Upper lobe of left lung (tissue), 6 donors: ENCODE data around the gene BMAL1. TPM values are rescaled to one million over a fixed set of nuclear protein-coding genes. Genes with fewer than 3 reads are reported as not detected.

Experiments used
- ATAC-seq, 2 donors: fragments of 200-7000 bp; cut with Tn5 transposase; one replicate each; pipeline ENCODE4 v1.9.1; 2022; ENCODE audit warnings: mild to moderate bottlenecking in 2 of 2, moderate library complexity in 2 of 2; ENCODE audit not compliant: low FRiP score in 2 of 2
- DNase-seq, 2 donors: peaks; one replicate each; pipeline ENCODE4 v3.0.0-alpha.2; 2019 to 2020
- H3K27ac ChIP-seq, 4 donors: fragments of 200-600 bp; sonication (generic); one replicate each; pipeline ENCODE4 v1.5.1; 2016 to 2019
- H3K27me3 ChIP-seq, 4 donors: fragments of 200-600 bp; sonication (generic); one replicate each; pipeline ENCODE4 v1.5.1; 2017 to 2019
- H3K36me3 ChIP-seq, 4 donors: fragments of 200-600 bp; sonication (generic); one replicate each; pipeline ENCODE4 v1.5.1; 2016 to 2019
- H3K4me1 ChIP-seq, 4 donors: fragments of 200-600 bp; sonication (generic); one replicate each; pipeline ENCODE4 v1.5.1; 2018 to 2019
- H3K4me3 ChIP-seq, 4 donors: fragments of 200-600 bp; sonication (generic); one replicate each; pipeline ENCODE4 v1.5.1; 2017 to 2019; ENCODE audit warnings: mild to moderate bottlenecking in 2 of 4, moderate library complexity in 1 of 4
- H3K9me3 ChIP-seq, 4 donors: fragments of 200-600 bp; sonication (generic); one replicate each; pipeline ENCODE4 v1.5.1; 2018 to 2019
- EP300 ChIP-seq, 4 donors: sonication (generic); formaldehyde crosslinking; IDR thresholded peaks; one replicate each; pipeline ENCODE4 v1.5.1; 2017; ENCODE audit warnings: antibody characterized with exemption in 4 of 4, control low read depth in 2 of 4
- POLR2A ChIP-seq, 4 donors: fragments of 450-650 bp; IDR thresholded peaks; one replicate each; pipeline ENCODE4 v1.5.1; 2016 to 2017; ENCODE audit warnings: antibody characterized with exemption in 4 of 4, mild to moderate bottlenecking in 2 of 4
- POLR2AphosphoS5 ChIP-seq, 2 donors: sonication (generic); formaldehyde crosslinking; IDR thresholded peaks; one replicate each; pipeline ENCODE4 v1.5.1; 2017; ENCODE audit warnings: antibody characterized with exemption in 2 of 2
- WGBS, 2 donors: methylation state at CpG; one replicate each; pipeline ENCODE4 v1.1.5; 2017 to 2018; 5-methylcytosine and 5-hydroxymethylcytosine counted together
- total RNA-seq, 6 donors: library from RNA; depleted of rRNA in 4 of 6; stranded (reverse); fragments of >200 nt in 4 of 6; gene quantifications; one replicate each; pipeline versions ENCODE4 v1.1.0 to v1.2.1, GENCODE V29; 2016 to 2021
- TF ChIP-seq, protein P1 (sequence below), 6 experiments: fragments of 450-650 bp in 4 of 6; fragments of 200-600 bp in 2 of 6; sonication (generic) in 2 of 6; IDR thresholded peaks; one replicate each; pipeline ENCODE4 v1.5.1; 2016 to 2019; ENCODE audit warnings: antibody characterized with exemption in 6 of 6
- donor health status: DM: no; HTN: no; CAD: no; lungs with moderate emphysema.
- donor health status: DM: no; HTN: yes; CAD: no; lungs with severe emphysema.

Gene BMAL1
- total RNA-seq, 6 donors from 2014 or later, result 16.1 to 57.6 (median 35.7) TPM

DNA sequence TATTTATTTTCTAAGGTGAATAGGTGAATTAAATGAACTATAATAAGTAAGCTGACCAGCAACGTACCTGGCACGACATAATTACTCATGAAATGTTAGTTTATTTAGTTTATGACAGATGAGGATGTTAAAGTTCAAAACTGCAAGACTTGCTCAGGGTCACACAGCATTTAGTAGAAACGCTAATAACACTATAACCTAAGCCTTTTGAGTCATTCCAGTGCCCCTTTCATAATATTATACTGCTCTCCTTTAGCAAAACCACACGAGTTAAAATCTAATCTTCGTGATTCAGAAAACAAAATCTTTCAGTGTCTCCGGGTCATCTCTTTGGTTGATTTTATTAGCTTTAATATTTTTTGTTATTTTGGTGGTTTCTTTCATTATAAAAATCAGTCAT is 145.8 kb downstream of the BMAL1 start:
- WGBS, 2 donors, result 81 to 84% methylated on average over 6 of the region's 6 CpGs

DNA sequence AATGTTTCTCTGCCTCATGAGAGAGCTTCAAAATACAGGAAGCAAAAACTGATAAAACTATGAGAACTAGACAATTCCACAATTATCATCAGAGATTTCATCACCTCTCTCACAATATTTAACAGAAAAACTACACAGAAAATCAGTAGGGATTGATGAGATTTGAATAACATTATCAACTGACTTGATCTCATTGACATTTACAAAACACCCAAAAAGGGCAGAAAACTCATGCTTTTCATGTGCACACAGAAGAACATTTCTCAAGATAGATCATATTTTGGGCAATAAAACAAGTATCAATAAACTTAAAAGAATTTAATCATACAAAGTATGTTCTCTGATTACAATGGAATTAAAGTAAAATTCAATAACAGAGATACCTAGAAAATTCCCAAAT is 149.8 kb downstream of the BMAL1 start:
- peaks cover 0 to 3% (median 0%) of the 10 kb centered on the region in 4 donors for H3K4me1 ChIP-seq
- H3K9me3 ChIP-seq, result peaks cover 0 to 7% (median 5%) of the 10 kb centered on the region in 4 donors
- H3K4me3 ChIP-seq, result no peak overlapping the region
- H3K27ac ChIP-seq, result no peak overlapping the region
- no peaks in the 10 kb centered on the region for H3K27me3 ChIP-seq
- H3K36me3 ChIP-seq, result no peaks in the 10 kb centered on the region
- ATAC-seq (no peak), DNase-seq (no peak)
- TF ChIP-seq, protein P1, sequence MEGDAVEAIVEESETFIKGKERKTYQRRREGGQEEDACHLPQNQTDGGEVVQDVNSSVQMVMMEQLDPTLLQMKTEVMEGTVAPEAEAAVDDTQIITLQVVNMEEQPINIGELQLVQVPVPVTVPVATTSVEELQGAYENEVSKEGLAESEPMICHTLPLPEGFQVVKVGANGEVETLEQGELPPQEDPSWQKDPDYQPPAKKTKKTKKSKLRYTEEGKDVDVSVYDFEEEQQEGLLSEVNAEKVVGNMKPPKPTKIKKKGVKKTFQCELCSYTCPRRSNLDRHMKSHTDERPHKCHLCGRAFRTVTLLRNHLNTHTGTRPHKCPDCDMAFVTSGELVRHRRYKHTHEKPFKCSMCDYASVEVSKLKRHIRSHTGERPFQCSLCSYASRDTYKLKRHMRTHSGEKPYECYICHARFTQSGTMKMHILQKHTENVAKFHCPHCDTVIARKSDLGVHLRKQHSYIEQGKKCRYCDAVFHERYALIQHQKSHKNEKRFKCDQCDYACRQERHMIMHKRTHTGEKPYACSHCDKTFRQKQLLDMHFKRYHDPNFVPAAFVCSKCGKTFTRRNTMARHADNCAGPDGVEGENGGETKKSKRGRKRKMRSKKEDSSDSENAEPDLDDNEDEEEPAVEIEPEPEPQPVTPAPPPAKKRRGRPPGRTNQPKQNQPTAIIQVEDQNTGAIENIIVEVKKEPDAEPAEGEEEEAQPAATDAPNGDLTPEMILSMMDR (IDR thresholded peaks at IDR 0.05), result no peak
- TF ChIP-seq POLR2A (IDR thresholded peaks at IDR 0.05), result no peak
- TF ChIP-seq POLR2AphosphoS5 (IDR thresholded peaks at IDR 0.05), result no peak
- TF ChIP-seq EP300 (IDR thresholded peaks at IDR 0.05), result no peak

More for the DNA sequence above, 145.8 kb downstream of the BMAL1 start:
- TF ChIP-seq EP300 (IDR thresholded peaks at IDR 0.05) (no peak), POLR2AphosphoS5 (IDR thresholded peaks at IDR 0.05) (no peak), POLR2A (IDR thresholded peaks at IDR 0.05) (no peak)
- TF ChIP-seq, protein P1 (IDR thresholded peaks at IDR 0.05), result no peak
- Histone ChIP-seq H3K27ac (no peak overlapping the region), H3K4me3 (no peak overlapping the region), H3K27me3 (no peaks in the 10 kb centered on the region), H3K4me1 (peaks cover 0 to 3% (median 0%) of the 10 kb centered on the region in 4 donors), H3K9me3 (peaks cover 0 to 7% (median 5%) of the 10 kb centered on the region in 4 donors), H3K36me3 (peaks cover 0 to 6% (median 2%) of the 10 kb centered on the region in 4 donors)
- DNase-seq (no peak), ATAC-seq (no peak)

DNA sequence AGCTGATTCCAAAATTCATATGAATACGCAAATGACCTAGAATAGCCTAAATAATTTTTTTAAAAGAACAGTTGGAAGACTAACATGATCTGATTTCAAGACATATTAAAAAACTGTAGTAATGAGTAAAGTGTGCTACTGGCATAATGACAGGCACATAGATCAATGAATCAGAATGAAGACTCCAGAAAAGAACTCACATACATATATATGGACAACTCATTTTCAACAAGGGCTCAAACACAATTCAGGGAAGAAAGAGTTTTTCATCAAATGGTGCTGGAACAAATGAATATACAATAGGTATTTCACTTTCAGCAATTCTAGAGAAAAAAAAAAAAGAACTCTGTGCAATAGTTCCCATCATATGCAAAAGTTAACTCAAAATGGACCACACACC is 151.7 kb downstream of the BMAL1 start:
- H3K36me3 ChIP-seq, result no peaks in the 10 kb centered on the region
- H3K4me3 ChIP-seq, result no peak overlapping the region
- WGBS, 2 donors, result 39 to 100% methylated on average over 1 of the region's 1 CpG
- ATAC-seq (no peak), DNase-seq (no peak)
- H3K9me3 ChIP-seq, result peaks cover 0 to 7% (median 5%) of the 10 kb centered on the region in 4 donors
- no peak overlapping the region for H3K27ac ChIP-seq
- peaks cover 0 to 3% (median 0%) of the 10 kb centered on the region in 4 donors for H3K4me1 ChIP-seq
- H3K27me3 ChIP-seq, result no peaks in the 10 kb centered on the region
- TF ChIP-seq POLR2AphosphoS5 (IDR thresholded peaks at IDR 0.05) (no peak), EP300 (IDR thresholded peaks at IDR 0.05) (no peak)
- TF ChIP-seq, protein P1 (IDR thresholded peaks at IDR 0.05), result no peak

DNA sequence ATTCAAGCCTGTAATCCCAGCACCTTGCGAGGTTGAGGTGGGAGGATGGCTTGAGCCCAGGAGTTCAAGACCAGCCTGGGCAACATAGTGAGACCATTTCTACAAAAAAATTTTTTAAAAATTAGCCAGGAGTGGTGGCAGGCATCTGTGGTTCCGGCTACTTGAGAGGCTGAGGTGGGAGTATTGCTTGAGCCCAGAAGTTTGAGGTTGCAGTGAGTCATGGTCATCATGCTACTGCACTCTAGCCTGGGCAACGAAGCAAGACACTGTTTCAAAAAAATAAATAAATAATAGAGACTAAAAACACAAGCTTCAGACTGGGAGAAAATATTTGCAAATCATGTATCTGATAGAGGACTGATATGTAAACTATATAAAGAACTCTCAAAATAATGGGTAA is 152.2 kb downstream of the BMAL1 start:
- Histone ChIP-seq H3K27me3 (no peaks in the 10 kb centered on the region), H3K9me3 (peaks cover 0 to 7% (median 5%) of the 10 kb centered on the region in 4 donors), H3K4me3 (no peak overlapping the region), H3K36me3 (no peaks in the 10 kb centered on the region), H3K4me1 (peaks cover 0 to 3% (median 0%) of the 10 kb centered on the region in 4 donors), H3K27ac (no peak overlapping the region)
- 95 to 97% methylated on average over 3 of the region's 3 CpGs for WGBS, 2 donors
- TF ChIP-seq, protein P1 (IDR thresholded peaks at IDR 0.05), result no peak
- TF ChIP-seq EP300 (IDR thresholded peaks at IDR 0.05), result no peak
- no peak for TF ChIP-seq POLR2AphosphoS5 (IDR thresholded peaks at IDR 0.05)
- TF ChIP-seq POLR2A (IDR thresholded peaks at IDR 0.05), result no peak
- DNase-seq (no peak), ATAC-seq (no peak)

- Histone ChIP-seq H3K4me1 (no peaks in the 10 kb centered on the region), H3K27me3 (no peaks in the 10 kb centered on the region), H3K36me3 (no peaks in the 10 kb centered on the region), H3K9me3 (peaks cover 0 to under 1% (median 0%) of the 10 kb centered on the region in 4 donors), H3K4me3 (no peak overlapping the region), H3K27ac (no peak overlapping the region)
- 94 to 96% methylated on average over 2 of the region's 2 CpGs for WGBS, 2 donors
- no peak for ATAC-seq
- DNase-seq, result no peak
- no peak for TF ChIP-seq EP300 (IDR thresholded peaks at IDR 0.05)
- TF ChIP-seq, protein P1 (IDR thresholded peaks at IDR 0.05), result no peak
- TF ChIP-seq POLR2A (IDR thresholded peaks at IDR 0.05), result no peak
- no peak for TF ChIP-seq POLR2AphosphoS5 (IDR thresholded peaks at IDR 0.05)
These were observed 155.8 kb downstream of the BMAL1 start for GRCh38 chr11:13433437-13433836.
